HS-27A (cell line): ENCODE results near the gene SCRG1.

Source experiments
- DNase-seq: peaks from one replicate; pipeline ENCODE4 v3.0.0-alpha.2; 2012; ENCODE audit warnings: low read depth, missing footprints

Gene SCRG1

DNA sequence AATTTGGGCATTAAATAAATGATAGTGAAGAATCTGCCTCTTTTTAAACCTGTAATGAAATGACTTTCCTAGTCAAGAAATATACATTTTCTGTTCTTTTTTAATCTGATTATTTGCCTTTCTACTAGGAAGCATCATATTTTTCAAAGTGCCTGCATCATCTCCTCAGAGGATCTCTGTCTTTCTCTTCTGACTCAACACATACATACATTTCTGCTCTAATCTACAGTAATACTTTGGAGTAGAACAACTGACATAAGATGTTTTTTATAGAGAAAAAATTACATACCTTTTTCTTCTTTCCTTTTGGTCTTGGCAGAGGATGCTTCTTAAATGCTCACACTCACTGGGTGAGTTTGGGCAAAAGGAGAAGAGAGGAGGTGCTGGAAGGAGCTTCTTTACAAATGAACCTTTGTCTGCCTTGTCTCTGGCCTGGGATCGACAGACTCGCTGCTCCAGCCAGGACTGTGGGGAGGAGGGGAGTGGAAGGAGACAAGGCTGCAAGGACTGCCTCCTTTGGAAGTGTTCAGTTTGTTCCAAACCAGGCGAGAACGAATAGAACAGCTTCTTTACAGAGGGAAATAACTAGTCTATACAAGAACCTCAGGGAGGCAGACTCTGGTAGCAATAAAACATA lies at the start of gene SCRG1:
SCRG1 (minus strand) TSS at position 338 of the 637 bp plus-strand sequence. CDS start 7,702 bp downstream, outside the sequence.
- no peak for DNase-seq

DNA sequence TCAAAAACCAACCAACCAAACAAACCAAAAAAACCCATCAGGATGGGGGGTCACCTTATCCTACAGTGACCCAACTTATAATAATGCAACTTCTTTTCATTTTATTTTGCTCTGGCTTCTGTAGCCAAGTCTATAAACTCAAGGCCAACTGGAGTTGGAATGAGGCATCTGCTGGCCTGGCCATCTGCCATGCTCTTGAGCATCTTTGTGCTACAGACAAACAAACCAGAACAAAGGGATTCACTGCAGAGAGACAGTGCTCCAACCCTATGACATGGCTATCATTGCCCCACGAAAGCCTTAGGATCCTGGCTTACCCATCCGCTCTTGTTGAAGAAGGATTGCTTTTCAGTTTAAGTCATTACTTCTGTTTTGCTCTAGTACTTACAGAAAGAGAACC lies 49.2 kb upstream of the SCRG1 start:
- DNase-seq: no peak

DNA sequence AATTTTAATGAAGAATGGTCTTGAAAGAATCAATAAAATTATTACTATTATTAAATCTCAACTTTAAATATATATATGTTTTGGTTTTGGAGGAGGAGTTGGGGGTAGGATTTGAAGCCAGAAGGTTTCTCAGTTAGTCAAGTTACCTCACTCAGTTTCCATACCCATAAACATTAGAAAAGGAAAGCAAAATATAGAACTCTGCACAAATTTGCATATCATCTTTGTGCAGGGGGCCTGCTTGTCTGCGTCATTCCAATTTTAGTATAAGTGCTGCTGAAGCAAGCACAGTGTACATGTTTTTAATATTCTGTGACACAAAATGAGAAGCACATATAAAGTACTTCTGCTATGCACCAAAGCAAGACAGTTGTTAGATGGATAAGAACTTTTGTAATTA lies 47.5 kb upstream of the SCRG1 start:
- DNase-seq: no peak

GRCh38 chr4:173443121-173443520 lies 44.2 kb upstream of the SCRG1 start:
- no peak for DNase-seq

- DNase-seq: no peak
These were observed 43.5 kb upstream of the SCRG1 start for GRCh38 chr4:173442223-173442932.

DNA sequence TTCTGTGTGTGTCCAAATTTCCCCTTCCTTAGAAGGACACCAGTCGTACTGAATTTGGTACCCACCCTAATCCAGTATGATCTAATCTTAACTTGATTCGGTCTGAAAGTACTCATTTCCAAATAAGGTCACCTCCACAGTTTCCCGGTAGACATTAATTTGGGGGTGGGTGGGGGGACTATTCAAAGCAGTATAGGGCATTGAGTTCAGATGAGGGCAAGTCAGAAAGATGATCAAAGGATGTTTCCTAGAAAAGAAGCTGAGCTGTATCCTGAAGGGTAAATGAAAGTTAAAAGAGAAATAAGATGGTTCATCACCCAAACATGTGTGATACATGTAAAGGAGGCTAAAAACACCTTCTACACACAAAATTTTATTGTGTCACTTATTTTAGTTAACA lies 42.0 kb upstream of the SCRG1 start:
- no peak for DNase-seq

- no peak for DNase-seq
These were observed 37.9 kb upstream of the SCRG1 start for GRCh38 chr4:173436771-173437265.

- no peak for DNase-seq
These were observed 37.2 kb upstream of the SCRG1 start for GRCh38 chr4:173436149-173436579.

GRCh38 chr4:173434231-173434630 lies 35.3 kb upstream of the SCRG1 start:
- no peak for DNase-seq

- no peak for DNase-seq
These were observed 34.5 kb upstream of the SCRG1 start for GRCh38 chr4:173433447-173433846.

DNA sequence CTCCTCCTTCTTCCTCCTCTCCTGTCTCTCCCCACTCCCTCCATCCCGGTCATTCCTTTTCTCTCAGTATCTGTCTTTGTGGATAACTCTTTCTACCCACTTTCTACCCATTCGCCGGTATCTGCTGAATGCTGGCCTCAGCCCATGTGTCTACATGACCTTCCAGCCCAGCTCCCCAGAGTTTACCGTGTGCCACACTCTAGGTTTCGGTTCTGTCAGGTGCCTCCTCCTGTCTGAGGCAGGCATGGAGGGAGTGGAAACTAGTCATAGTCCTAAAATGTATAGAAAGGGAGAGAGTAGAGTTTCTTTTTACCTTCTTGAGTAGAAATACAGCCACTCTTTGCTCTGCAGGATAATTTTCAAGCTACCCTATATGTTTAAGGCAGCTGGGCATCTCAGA lies 33.5 kb upstream of the SCRG1 start:
- no peak for DNase-seq

DNA sequence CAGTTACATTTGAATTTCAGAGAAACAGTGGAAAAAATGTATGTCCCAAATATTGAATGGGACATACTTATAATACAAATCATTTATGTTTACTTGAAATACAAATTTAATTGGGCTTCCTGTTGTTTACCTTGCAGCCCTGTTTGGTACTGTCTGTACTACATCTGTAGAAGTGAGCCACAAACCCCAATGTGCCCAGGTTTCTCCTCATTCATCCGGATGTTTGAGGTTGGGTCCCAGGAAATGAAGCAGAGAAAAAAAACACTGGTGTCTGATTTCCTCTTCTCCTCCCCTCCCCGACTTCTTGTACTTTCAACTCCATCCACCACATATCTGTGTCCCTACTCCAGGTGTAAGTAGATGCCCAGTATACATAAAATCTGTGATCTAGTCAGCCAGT lies 27.1 kb upstream of the SCRG1 start:
- DNase-seq: no peak

DNA sequence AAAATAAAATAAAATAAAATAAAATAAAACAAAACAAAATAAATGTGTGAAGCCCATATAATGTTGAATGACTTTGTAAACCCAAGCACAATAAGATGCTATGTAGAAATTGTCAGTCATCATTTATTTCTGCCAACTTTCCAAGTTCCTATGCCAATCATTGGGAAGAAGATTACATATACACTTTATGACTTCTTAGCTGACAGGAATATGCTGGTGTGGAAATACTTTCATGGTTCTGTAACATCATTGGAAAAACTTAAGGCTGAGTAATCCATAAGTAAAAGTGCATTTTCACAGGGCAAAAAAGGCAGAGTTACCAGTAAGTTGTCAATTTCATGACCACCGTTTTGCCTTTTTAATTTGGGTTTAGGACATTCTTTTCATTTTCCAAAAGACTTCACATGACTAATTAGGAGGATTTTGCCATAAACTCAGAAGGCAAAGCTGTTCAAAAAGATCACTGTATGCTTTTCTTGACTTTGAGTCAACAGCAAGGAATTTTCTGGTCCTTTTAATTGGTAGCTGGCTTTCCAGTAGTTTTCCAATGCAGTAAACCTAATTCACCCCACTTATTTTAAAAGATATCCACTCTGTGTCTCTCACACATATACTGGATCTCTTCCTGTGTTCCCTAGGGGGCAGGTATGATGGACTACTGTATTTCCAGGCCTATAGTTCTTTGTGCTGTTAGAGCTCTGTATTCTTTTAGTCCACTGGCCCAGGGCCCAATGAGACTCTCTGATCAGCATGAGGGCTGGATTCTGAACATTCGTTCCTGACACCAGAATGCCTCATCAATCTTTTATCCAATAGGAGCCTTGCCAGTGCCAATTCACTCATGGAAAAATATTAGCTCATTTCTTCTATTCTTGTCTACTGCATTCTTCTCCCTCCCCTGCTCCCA lies 26.2 kb upstream of the SCRG1 start:
- peak; percentile 51 for DNase-seq

- no peak for DNase-seq
These were observed 21.9 kb upstream of the SCRG1 start for GRCh38 chr4:173420801-173421200.

GRCh38 chr4:173420324-173420752 lies 21.4 kb upstream of the SCRG1 start:
- DNase-seq: no peak

DNA sequence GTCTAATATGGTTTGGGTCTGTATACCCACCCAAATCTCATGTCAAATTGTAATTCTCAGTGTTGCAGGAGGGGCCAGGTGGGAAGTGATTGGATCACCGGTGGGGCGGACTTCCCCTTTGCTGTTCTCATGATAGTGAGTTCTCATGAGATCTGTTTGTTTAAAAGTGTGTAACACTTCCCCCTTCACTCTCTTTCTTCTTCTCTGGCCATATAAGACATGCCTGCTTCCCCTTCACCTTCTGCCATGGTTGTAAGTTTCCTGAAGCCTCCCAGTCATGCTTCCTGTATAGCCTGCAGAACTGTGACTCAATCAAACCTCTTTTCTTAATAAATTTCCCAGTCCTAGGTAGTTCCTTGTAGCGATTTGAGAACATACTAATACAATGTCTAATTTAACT lies 19.7 kb upstream of the SCRG1 start:
- DNase-seq: no peak

GRCh38 chr4:173417833-173418232 lies 18.9 kb upstream of the SCRG1 start:
- no peak for DNase-seq

- DNase-seq: no peak
These were observed 17.2 kb upstream of the SCRG1 start for GRCh38 chr4:173415885-173416653.

GRCh38 chr4:173415092-173415491 lies 16.2 kb upstream of the SCRG1 start:
- no peak for DNase-seq

DNA sequence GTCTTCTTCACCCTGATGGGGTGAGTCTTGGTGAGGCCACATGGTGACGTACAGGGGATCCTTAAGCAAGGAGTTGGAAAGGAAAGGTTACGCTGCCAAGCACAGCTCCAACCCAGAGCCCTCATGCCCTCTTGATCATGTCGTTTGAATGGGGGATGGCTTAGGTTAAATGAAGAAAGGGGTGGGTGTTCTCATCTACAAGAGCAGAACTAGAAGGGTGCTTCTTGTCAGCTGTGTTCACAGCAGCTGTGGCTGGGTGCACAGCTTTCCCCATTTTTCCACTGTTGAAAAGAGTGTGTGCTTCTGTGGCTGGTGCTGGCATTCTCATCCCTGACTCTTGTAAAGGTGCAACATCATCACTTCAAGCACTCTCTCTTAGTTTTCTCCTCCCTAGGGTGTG lies 15.5 kb upstream of the SCRG1 start:
- DNase-seq: no peak

- DNase-seq: no peak
These were observed 14.1 kb upstream of the SCRG1 start for GRCh38 chr4:173413036-173413435.
